Activated CD8-positive, alpha-beta memory T cell treated with anti-CD3 and anti-CD28 coated beads for 48 hours (primary cell): ENCODE data around the gene CHD9NB.
"Not testable (repeated sequence)": the region's sequence is repeated elsewhere in the genome, so short reads cannot be mapped to it uniquely, and the experiment has no call there.

Experiments
- DNase-seq, 3 experiments: peaks; one replicate each; pipeline ENCODE4 v3.0.0-alpha.2; 2020; ENCODE audit warnings: low read depth in 2 of 3, low spot score in 2 of 3

CHD9NB gene

DNA sequence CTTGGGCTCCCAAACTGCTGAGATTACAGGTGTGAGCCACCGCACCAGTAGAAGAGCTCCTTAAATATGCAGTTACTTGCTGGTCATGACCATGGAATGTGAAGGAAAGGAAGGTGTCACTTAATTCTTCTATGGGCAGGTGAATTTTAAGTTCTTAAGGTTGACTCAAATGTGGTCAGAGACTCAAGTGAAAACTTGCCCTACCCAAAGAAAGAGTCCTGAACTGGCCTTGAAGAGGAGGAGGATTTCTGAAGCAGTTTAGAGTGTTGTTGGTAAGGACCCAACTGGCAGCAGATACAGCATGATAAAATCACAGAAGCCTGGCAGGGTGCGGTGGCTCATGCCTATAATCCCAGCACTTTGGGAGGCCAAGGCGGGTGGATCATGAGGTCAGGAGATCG is 31.4 kb upstream of the CHD9NB start:
- no peak for DNase-seq

DNA sequence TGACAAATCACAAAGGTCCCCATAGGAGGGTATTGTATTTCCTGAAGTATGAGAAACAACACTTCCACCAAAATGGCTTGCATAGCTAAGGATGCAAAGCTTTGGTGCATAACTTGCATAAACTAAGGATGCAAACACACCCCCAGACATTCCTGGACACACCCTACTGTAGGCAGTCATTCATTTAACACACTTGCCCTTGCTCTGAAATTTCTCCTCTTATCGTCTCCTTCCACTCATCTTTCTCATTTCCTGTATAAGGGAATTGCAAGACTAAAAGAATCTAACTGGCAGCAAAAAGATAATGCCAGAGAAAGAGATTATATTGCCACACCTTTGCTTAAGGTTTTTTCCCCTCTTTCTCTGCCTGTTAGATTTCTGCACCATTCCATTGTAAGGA is 30.4 kb upstream of the CHD9NB start:
- DNase-seq, result no peak

DNA sequence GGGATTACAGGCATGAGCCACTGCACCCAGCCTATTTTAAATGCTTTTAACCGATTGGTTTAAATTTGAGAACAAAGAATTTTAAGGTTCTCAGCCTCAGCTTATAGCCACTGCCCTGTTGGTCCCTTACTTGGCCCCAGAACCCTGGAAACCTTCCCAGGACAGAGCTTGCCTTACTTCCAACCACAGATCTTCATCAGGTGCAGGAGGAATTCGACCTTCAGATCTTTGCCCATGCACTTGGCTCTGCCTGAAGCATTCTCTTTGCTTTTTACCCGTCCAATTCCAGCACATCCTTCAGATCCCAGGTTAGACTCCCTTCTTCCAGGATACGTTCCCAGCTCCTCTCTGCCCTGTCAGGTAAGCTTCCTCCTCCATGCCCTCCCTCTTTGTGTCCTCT is 29.8 kb upstream of the CHD9NB start:
- DNase-seq, result no peak

DNA sequence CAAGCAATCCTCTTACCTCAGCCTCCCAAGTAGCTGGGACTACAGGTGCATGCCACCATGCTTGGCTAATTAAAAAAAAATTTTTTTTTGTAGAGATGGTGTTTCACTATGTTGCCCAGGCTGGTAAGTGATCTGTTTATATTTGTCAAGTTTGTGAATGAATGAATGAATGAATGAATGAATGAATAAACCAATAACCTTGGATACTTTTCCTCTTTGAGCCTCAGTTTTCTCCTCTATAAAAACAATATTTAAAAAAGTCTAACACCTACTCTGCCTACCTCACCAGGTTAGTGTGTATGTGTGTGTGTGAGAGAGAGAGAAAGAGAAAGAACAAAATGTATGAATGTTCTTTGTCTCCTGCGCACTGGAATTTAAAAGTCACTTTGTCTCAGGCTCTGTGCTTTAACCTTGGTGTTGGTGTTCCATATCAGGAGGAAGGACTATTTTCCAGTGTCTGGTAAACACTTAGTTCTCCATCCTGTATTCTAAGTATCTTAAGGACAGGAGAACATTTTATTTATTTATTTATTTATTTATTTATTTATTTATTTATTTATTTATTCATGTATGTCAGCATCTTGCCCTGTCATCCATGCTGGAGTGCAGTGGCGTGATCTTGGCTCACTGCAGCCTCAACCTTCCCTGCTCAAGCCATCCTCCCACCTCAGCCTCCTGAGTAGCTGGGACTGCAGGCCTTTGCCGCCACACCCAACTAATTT is 29.1 kb upstream of the CHD9NB start:
- DNase-seq, result no peak

DNA sequence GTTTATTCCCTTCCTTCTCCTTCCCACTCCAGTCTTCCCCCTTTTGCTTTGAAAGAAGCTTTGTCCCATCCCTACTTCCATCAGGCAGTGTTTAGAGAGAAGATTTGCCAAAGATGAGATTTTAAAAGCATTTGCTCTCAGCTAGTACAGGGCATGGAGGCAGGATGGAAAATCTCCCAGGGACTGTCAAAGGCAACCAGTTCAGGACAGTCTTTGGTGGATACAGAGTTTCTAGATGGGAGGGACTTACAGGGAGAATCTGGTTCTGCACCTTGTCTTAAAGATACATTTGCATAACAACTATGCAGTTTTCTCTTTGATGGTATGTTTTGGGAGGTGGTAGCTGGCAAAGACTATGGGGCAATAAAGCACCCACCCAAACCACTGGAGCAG is 28.3 kb upstream of the CHD9NB start:
- DNase-seq, result no peak

DNA sequence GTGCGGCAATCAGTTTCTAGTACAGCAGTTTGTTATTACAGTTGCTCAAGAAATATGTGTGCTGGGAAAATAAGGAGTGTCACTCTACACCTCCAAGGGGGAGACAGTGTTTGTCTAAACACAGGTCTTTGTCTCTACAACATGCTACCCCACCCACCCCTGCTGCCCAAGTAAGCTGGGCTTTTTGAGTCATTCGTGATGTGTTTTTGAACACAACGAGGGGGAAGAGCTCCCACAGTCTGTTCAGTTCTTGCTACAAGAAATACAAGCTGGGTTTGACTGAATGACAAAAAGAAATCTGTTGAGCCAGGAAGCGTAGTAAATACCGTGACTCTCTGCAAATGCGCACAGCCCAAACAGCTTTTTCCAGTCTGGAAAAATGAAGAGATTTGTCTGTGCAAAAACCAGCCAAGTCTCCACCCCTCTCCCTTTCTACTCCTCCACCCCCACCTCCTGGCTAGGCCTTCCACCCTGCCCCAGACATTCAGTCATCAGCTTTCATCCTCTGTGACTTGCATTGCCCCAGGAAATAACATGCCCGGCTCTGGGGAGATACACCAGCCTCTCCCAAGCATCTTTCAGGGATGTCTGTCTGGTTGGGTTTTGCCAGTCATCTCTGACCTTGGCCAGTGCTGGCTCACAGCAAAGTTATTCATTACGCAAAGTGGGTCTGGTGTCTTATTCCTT is 27.8 kb upstream of the CHD9NB start:
- no peak for DNase-seq

DNA sequence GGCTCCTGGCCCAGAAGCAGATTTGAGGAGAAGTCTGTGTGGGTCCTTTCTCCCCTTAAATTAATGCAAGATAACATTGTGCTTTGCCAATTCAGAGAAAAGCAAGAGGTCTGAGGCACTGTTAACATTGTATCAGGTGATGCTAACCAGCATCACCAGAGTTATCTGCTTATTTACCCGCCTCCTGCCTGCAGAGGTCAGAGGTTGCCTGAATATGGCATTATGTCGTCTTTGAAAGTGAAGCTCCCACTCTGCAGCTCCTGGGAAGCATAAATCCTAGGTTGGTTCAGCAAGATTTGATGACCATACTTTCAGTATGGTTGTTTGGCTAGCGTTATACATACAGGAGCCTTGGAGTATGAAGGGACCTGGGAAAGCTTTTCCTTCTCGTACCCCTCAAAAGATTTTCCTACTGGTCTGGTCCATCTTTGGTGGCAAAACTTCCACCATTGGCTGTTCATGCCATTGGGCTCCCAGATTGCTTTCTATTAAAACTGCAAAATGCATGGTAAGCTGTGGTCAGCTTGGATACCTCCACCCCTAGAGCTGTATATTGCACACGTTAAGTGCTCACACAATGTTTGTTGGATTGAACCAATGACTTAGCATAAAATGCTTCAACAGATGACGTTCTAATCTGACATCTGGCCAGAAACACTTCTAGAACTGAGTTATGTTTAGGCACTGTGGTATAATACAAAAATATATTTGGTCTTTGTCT is 26.2 kb upstream of the CHD9NB start:
- DNase-seq, result no peak

DNA sequence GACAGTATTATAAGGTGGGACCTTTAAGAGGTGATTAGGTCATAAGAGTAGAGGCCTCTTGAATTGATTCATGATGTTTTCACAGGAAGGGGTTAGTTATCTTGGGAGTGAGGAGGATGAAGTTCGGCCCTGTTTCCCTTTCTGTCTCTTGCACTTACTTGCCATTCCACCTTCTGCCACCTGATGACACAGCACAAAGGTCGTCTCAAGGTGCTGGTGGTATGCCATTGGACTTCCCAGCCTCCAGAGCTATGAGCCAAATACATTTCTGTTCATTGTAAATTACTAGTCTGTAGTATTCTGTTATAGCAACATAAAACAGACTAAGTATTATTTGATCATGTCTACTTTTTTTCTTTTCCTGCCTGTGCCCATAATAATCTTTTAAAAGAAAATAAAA is 25.6 kb upstream of the CHD9NB start:
- DNase-seq, result no peak

DNA sequence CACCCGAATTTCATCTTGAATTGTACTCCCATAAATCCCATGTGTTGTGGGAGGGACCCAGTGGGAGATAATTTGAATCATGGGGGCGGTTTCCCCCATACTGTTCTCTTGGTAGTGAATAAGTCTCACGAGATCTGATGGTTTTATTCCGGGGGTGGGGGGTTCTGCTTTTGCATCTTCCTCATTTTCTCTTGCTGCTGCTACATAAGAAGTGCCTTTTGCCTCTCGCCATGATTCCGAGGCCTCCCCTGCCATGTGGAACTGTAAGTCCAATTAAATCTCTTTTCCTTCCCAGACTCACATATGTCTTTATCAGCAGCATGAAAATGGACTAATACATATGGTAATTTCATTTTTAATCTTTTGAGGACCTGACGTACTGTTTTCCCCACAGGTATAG is 22.8 kb upstream of the CHD9NB start:
- not testable (repeated sequence) for DNase-seq

DNA sequence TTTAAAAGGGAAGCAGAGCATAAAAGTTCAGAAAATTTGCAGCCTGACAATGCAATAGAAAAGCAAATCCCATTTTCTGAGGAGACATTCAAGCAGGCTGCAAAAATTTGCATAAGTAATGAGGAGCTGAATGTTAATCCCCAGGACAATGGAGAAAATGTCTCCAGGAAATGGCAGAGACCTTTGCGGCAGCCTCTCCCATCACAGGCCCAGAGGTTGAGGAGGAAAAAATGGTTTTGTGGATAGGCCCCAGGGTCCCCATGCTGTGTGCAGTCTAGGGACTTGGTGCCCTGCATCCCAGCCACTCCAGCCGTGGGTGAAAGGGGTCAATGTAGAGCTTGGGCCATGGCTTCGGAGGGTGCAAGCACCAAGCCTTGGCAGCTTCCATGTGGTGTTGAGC is 21.6 kb upstream of the CHD9NB start:
- DNase-seq, result not testable (repeated sequence)

DNA sequence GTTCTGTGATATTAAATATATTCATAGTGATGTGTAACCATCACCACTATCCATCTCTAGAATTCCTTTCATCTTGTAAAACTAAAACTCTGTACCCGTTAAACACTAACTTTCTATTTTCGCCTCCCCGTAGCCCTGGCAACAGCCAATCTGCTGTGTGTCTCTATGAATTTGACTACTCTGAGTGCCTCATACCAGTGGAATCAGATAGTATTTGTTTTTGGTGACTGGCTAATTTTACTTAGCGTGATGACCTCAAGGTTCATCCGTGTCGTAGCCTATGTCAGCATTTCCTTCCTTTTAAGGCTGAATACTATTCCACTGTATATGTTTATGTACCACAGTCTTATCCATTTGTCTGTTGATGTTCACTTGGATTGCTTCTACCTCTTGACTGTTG is 20.3 kb upstream of the CHD9NB start:
- DNase-seq, result no peak

DNA sequence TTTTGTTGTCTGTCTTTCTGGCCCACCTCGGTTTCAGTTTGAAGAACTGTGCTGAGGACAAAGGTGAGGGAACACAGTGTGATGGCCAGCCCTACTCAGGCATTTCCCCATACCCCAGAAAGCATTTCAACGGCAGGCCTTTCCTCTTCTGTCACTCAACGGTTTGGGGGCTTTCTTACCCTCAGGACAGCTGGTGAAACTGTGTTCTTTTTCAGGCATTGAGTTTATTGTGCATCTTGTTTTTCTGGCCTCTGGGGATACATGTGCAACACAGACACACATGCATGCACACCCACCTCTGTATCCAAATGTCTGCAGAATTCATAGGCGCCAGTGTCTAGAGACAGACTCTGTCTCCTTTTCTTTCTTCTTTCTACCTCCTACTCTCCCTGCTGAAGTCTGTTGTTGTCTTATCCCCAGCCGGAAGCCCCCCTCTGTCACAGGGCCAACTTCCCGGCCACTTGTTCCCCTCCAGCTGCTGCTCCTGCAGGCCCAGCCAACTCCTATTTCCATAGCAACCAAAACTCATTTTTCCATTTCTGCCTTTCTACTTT is 19.1 kb upstream of the CHD9NB start:
- DNase-seq, result no peak

DNA sequence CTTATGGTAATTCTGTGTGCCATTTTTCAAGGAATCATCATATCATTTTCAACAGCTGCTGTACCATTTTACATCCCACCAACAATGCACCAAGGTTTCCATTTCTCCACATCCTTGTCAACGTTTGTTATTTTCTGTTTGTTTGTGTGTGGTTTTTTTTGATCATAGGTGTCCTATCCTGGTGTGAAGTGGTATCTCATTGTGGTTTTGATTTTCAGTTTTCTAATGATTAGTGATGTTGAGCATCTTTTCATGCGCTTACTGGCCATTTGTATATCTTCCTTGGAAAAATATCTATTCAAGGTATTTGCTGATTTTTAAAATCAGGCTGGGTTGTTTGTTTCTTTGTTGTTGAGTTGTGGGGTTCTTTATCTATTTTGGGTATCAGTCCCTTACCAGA is 17.1 kb upstream of the CHD9NB start:
- DNase-seq, result no peak

DNA sequence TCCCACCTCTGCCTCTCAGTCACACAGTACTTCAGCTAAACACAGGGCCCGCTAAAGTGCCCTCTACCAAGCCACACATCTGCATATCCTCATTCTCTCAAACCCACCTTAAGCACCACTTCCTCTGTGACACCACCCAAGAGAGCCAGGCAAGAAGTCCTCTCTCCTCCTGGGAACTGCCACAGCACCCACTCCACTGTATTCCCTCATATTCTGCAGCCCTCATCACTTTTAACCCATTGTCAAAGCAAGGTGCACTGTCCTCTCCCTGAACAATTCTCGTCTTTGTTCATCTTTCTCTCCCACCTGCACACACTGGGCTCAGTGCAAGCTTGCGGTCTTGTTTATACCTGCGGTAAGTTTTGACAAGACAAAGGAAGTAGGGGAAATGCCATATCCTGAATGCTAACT is 15.7 kb upstream of the CHD9NB start:
- DNase-seq, result no peak

DNA sequence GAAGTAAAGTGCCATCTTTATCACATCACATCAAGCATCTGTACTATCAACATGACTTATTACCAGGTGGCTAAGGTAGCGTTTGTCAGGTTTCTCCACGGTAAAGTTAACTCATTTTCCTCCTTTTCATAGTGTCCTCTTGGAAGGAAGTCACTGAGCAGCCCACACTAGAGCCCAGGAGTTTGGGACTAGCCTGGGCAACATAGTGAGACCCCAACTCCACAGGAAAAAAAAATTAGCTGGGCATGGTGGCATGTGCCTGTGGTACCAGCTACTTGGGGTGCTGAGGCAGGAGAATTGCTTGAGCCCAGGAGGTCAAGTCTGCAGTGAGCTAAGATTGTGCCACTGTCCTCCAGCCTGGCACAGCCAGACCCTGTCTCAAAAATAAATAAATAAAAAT is 15.0 kb upstream of the CHD9NB start:
- DNase-seq, result no peak

DNA sequence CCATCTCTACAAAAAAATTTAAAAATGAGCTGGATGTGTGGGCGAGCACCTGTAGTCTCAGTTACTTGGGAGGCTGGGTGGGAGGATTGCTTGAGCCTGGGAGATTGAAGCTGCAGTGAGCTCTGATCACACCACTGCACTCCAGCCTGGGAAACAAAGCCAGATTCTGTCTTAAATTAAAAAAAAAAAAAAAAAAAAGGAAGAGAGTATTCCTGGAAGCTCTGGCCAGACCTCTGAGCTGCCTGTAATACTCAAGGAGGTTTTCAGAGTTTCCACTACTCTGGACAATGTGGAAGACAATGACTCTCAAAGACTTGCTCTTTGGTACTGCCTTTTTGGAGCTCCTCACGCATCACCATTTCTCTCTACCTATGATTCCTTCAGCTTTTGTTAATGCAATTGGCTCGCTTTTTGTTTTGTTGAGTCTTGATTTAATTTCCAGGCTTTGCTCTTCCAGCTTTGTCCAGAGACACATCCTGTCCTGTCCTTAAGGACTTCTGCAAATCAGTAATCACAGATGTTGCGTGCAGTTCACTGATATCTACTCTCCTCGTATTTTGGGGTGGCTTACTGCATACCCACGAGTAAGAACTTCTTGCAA is 12.9 kb upstream of the CHD9NB start:
- DNase-seq, result no peak

DNA sequence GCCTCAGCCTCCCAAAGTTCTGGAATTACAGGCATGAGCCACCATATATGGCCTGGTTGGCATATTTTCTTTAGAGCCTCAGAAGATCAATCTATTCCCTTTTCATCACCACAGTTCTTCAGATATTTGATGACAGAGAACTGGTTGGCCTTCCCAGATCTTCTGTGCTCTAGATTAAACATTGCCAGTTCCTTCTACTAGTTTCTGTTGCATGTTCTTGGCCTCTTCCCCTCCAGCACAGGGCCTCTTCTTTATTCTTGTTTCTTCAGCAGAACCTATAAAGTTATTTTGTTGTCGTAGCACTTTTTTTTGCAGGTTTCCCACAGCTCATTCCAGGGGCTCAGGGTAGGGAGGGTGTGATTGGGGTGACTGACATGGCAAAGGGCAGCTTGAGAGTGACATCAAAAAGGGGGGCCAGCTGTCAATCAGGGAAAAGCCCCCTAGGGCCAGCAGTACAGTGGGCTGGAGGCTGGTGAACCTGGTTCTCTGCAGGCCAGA is 11.4 kb upstream of the CHD9NB start:
- DNase-seq, result no peak

DNA sequence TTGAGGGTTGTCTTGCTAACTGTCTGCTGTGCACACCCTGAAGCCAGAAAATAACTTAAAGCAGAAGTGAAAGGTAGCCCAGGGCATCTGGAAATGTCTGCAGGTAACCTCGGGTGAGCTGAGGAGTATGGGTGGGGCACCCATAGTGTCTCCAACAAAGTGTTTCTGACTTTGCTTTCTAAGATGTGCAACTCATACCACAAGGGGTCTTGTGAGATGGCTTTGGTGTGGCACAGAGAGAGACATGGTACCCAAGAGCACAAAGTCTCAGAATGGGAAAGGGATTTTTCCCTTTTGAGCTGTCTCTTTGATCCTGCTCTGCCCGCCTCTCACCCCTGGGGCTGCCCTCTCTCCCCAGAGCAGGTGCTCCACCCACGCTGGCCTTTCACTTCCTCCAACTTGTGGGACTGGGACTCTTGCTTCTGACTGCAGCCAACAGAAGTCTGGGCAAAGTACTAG is 9.0 kb upstream of the CHD9NB start:
- DNase-seq, result no peak

DNA sequence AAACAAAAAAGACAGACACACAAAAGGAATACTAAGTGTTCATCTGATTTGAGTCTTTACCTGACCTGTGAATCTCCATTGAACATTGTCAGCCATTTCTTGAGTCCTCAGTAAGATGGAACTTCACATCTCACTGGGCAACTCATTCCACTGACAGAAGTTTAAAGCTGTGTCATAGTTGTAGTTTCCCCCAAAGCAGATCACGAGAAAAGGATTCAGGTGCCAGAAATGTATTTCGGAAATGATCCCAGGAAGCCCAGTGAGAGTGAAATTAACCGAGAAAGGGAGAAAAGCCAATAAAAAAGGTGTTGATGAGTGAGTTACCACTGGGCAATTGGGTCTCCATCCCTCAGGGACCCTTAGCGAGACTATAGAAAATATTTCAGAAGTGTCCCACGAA is 8.6 kb upstream of the CHD9NB start:
- no peak for DNase-seq

DNA sequence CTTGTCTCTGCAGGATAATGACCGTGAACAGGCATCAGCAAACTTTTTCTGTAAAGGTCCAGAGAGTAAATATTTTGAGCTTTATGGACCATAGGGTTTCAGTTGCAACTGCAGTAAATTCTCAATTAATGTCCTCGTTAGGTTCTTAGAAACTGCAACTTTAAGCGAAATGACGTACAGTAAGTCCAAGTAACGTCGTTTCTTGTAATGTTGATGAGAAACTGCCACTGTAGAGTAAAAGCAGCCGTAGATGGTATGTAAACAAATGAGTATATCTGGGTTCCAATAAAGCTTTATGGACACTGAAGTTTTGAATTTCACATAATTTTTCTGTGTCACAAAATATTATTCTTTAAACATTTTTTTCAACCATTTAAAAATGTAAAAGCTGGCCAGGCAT is 7.0 kb upstream of the CHD9NB start:
- DNase-seq, result no peak

DNA sequence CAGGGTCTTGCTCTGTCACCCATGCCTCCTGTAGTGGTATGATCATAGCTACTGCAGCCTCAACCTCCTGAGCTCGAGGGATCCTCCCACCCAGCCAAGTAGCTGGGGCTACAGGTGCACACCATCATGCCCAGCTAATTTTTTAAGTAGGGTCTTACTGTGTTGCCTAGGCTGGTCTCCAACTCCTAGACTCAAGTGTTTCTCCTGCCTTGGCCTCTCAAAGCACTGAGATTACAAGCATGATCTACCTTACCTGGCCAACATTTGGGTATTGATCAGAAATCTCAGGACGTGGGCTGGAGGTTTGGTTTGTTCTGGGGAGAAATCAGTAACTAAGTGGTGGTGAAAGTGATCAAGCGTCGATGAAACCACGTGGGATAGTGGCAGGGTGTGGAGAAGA is 6.2 kb upstream of the CHD9NB start:
- DNase-seq, result no peak
